ENCODE results near the gene NLRC3.

The NLRC3 gene, protein sequence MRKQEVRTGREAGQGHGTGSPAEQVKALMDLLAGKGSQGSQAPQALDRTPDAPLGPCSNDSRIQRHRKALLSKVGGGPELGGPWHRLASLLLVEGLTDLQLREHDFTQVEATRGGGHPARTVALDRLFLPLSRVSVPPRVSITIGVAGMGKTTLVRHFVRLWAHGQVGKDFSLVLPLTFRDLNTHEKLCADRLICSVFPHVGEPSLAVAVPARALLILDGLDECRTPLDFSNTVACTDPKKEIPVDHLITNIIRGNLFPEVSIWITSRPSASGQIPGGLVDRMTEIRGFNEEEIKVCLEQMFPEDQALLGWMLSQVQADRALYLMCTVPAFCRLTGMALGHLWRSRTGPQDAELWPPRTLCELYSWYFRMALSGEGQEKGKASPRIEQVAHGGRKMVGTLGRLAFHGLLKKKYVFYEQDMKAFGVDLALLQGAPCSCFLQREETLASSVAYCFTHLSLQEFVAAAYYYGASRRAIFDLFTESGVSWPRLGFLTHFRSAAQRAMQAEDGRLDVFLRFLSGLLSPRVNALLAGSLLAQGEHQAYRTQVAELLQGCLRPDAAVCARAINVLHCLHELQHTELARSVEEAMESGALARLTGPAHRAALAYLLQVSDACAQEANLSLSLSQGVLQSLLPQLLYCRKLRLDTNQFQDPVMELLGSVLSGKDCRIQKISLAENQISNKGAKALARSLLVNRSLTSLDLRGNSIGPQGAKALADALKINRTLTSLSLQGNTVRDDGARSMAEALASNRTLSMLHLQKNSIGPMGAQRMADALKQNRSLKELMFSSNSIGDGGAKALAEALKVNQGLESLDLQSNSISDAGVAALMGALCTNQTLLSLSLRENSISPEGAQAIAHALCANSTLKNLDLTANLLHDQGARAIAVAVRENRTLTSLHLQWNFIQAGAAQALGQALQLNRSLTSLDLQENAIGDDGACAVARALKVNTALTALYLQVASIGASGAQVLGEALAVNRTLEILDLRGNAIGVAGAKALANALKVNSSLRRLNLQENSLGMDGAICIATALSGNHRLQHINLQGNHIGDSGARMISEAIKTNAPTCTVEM

DNA sequence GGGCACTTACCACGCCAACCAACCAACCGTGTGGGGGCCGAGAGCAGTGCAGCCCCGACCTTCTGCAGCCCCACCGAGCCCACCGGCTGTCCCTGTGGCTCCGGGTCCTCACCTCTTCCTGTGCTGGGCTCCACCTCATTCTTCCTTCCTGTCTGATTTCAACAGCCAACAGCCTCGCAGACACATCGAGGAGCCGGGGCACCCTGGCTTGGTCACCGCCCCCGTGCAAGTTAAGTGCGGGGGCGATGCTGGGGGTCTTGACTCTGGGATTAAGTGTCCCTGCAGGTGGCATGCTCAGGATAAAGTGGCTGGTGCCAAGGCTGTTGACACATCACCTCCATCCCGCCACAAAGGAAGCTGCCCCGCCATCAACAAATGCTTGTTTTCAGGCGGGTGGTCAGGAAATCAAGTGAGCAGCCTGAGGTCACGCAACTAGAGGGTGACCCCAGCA is at the start of gene NLRC3:
Gene NLRC3 (minus strand): TSS at position 102 of the 451 bp plus-strand sequence. CDS start 12,367 bp downstream, outside the sequence.
- no CpG with 5 or more reads among the region's 18 CpGs for WGBS (ENCODE audit: insufficient coverage, insufficient read length)
- H3K27ac ChIP-seq (ENCODE audit: low read length), result no peak within 1 kb of the TSS
- H3K4me3 ChIP-seq (ENCODE audit: low read length), result no peak within 1 kb of the TSS
- no peaks in the 10 kb centered on the region; the same call in 1 of the 2 replicates for H3K36me3 ChIP-seq (ENCODE audit: control insufficient read depth, insufficient read depth, low read length)
- 0 out of 2 replicates have a peak, but pooled peaks cover 4% of the 10 kb centered on the region for H3K4me1 ChIP-seq (ENCODE audit: control insufficient read depth, insufficient read depth, low read length)
- DNase-seq (ENCODE audit: low read depth, low spot score), result no peak
- no peaks in the 10 kb centered on the region for H3K27me3 ChIP-seq (ENCODE audit: control insufficient read depth, insufficient read depth, low read length)
- H3K9me3 ChIP-seq (ENCODE audit: control insufficient read depth, insufficient read depth, low read length), result no peaks in the 10 kb centered on the region

GRCh38 chr16:3625911-3626732 is 48.9 kb upstream of the NLRC3 start:
- no CpG with 5 or more reads among the region's 4 CpGs for WGBS (ENCODE audit: insufficient coverage, insufficient read length)
- no peaks in the 10 kb centered on the region for H3K9me3 ChIP-seq (ENCODE audit: control insufficient read depth, insufficient read depth, low read length)
- H3K4me1 ChIP-seq (ENCODE audit: control insufficient read depth, insufficient read depth, low read length), result peaks cover 1% of the 10 kb centered on the region; the same call in 1 of the 2 replicates
- no peak overlapping the region for H3K4me3 ChIP-seq (ENCODE audit: low read length)
- H3K27me3 ChIP-seq (ENCODE audit: control insufficient read depth, insufficient read depth, low read length), result no peaks in the 10 kb centered on the region
- H3K36me3 ChIP-seq (ENCODE audit: control insufficient read depth, insufficient read depth, low read length), result no peaks in the 10 kb centered on the region
- no peak overlapping the region for H3K27ac ChIP-seq (ENCODE audit: low read length)
- no peak for DNase-seq (ENCODE audit: low read depth, low spot score)

- H3K36me3 ChIP-seq (ENCODE audit: control insufficient read depth, insufficient read depth, low read length), result no peaks in the 10 kb centered on the region
- peaks cover 1% of the 10 kb centered on the region; the same call in 1 of the 2 replicates for H3K4me1 ChIP-seq (ENCODE audit: control insufficient read depth, insufficient read depth, low read length)
- no peak for DNase-seq (ENCODE audit: low read depth, low spot score)
- no peaks in the 10 kb centered on the region for H3K27me3 ChIP-seq (ENCODE audit: control insufficient read depth, insufficient read depth, low read length)
- no peaks in the 10 kb centered on the region for H3K9me3 ChIP-seq (ENCODE audit: control insufficient read depth, insufficient read depth, low read length)
- WGBS (ENCODE audit: insufficient coverage, insufficient read length), result no CpG with 5 or more reads among the region's 5 CpGs
- H3K4me3 ChIP-seq (ENCODE audit: low read length), result no peak overlapping the region
- H3K27ac ChIP-seq (ENCODE audit: low read length), result no peak overlapping the region
Observed at GRCh38 chr16:3625331-3625730, 48.1 kb upstream of the NLRC3 start.

- Histone ChIP-seq H3K4me3 (ENCODE audit: low read length) (no peak overlapping the region), H3K4me1 (ENCODE audit: control insufficient read depth, insufficient read depth, low read length) (peaks cover 1% of the 10 kb centered on the region; the same call in 1 of the 2 replicates), H3K27me3 (ENCODE audit: control insufficient read depth, insufficient read depth, low read length) (no peaks in the 10 kb centered on the region), H3K36me3 (ENCODE audit: control insufficient read depth, insufficient read depth, low read length) (no peaks in the 10 kb centered on the region), H3K9me3 (ENCODE audit: control insufficient read depth, insufficient read depth, low read length) (no peaks in the 10 kb centered on the region), H3K27ac (ENCODE audit: low read length) (no peak overlapping the region)
- WGBS (ENCODE audit: insufficient coverage, insufficient read length), result no CpG with 5 or more reads among the region's 3 CpGs
- DNase-seq (ENCODE audit: low read depth, low spot score), result no peak
Observed at GRCh38 chr16:3623642-3624041, 46.4 kb upstream of the NLRC3 start.

GRCh38 chr16:3618769-3619141 is 41.6 kb upstream of the NLRC3 start:
- H3K4me1 ChIP-seq (ENCODE audit: control insufficient read depth, insufficient read depth, low read length), result no peaks in the 10 kb centered on the region
- no peak overlapping the region for H3K4me3 ChIP-seq (ENCODE audit: low read length)
- DNase-seq (ENCODE audit: low read depth, low spot score), result no peak
- no peak overlapping the region for H3K27ac ChIP-seq (ENCODE audit: low read length)
- no peaks in the 10 kb centered on the region for H3K9me3 ChIP-seq (ENCODE audit: control insufficient read depth, insufficient read depth, low read length)
- H3K27me3 ChIP-seq (ENCODE audit: control insufficient read depth, insufficient read depth, low read length), result no peaks in the 10 kb centered on the region
- no peaks in the 10 kb centered on the region for H3K36me3 ChIP-seq (ENCODE audit: control insufficient read depth, insufficient read depth, low read length)
- WGBS (ENCODE audit: insufficient coverage, insufficient read length), result no CpG with 5 or more reads among the region's 3 CpGs

- H3K27ac ChIP-seq (ENCODE audit: low read length), result no peak overlapping the region
Observed at GRCh38 chr16:3612510-3613466, 35.6 kb upstream of the NLRC3 start.

DNA sequence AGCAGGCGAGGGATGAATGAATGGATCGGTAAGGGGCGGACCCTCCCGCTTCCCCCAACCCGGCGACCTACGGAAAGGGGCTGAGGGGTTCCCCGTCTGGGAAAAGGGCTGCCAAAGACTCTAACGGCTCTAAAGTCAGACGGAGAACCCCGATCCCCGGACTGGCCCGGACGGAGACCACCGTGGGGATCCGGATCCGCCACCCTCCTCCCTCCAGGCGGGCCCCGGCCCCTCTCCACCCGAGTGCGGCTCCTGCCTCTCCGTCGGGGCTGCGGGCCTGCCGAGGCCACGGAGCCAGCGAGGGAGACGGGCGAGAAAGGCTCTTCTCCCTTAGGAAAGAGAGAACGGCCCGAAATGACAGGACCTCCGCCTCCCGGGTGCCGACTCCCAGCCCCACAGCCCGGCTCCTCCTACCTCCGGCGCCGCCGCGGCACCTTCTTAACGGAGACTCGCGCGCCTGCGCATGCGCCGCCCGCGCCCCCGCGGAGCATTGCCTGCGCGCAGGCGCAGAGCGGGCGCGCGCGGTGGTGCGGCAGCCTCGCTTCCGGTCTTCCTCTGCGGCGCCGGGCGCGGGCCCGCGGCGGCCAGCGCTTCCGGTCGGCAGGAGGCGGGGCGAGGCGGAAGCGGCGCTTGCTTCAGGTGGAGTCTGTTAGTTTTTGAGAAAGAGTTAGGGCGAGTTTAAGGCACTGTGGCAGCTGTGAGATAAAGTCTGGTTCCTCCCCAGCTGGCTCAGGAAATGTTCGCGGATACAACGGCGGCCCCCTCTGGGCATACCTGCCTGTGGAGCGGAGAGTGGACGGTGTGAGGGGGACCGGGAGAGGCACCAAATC is 34.2 kb upstream of the NLRC3 start, which contains the start of gene SLX4:
Gene SLX4 (minus strand): TSS at position 461 of the 830 bp plus-strand sequence. CDS start 2,642 bp downstream, outside the sequence.
- peak within 1 kb of the TSS; percentile 46 for H3K4me3 ChIP-seq (ENCODE audit: low read length)
- no peaks in the 10 kb centered on the region for H3K36me3 ChIP-seq (ENCODE audit: control insufficient read depth, insufficient read depth, low read length)
- H3K9me3 ChIP-seq (ENCODE audit: control insufficient read depth, insufficient read depth, low read length), result no peaks in the 10 kb centered on the region
- H3K4me1 ChIP-seq (ENCODE audit: control insufficient read depth, insufficient read depth, low read length), result peaks cover 1% of the 10 kb centered on the region; the same call in 1 of the 2 replicates
- no CpG with 5 or more reads among the region's 86 CpGs for WGBS (ENCODE audit: insufficient coverage, insufficient read length)
- H3K27me3 ChIP-seq (ENCODE audit: control insufficient read depth, insufficient read depth, low read length), result no peaks in the 10 kb centered on the region
- DNase-seq (ENCODE audit: low read depth, low spot score), result peak; percentile 71
- H3K27ac ChIP-seq (ENCODE audit: low read length), result no peak within 1 kb of the TSS

More at GRCh38 chr16:3612510-3613466, 35.6 kb upstream of the NLRC3 start:
- peaks cover 1% of the 10 kb centered on the region; the same call in 1 of the 2 replicates for H3K4me1 ChIP-seq (ENCODE audit: control insufficient read depth, insufficient read depth, low read length)
- no peaks in the 10 kb centered on the region for H3K9me3 ChIP-seq (ENCODE audit: control insufficient read depth, insufficient read depth, low read length)
- DNase-seq (ENCODE audit: low read depth, low spot score), result no peak
- WGBS (ENCODE audit: insufficient coverage, insufficient read length), result no CpG with 5 or more reads among the region's 34 CpGs
- H3K4me3 ChIP-seq (ENCODE audit: low read length), result no peak overlapping the region
- H3K27me3 ChIP-seq (ENCODE audit: control insufficient read depth, insufficient read depth, low read length), result no peaks in the 10 kb centered on the region
- H3K36me3 ChIP-seq (ENCODE audit: control insufficient read depth, insufficient read depth, low read length), result no peaks in the 10 kb centered on the region

- no peak for DNase-seq (ENCODE audit: low read depth, low spot score)
- no peak overlapping the region for H3K27ac ChIP-seq (ENCODE audit: low read length)
- peak overlapping the region; percentile 46; the same call in 1 of the 2 replicates for H3K4me3 ChIP-seq (ENCODE audit: low read length)
- H3K36me3 ChIP-seq (ENCODE audit: control insufficient read depth, insufficient read depth, low read length), result no peaks in the 10 kb centered on the region
- peaks cover 1% of the 10 kb centered on the region; the same call in 1 of the 2 replicates for H3K4me1 ChIP-seq (ENCODE audit: control insufficient read depth, insufficient read depth, low read length)
- H3K27me3 ChIP-seq (ENCODE audit: control insufficient read depth, insufficient read depth, low read length), result no peaks in the 10 kb centered on the region
- no peaks in the 10 kb centered on the region for H3K9me3 ChIP-seq (ENCODE audit: control insufficient read depth, insufficient read depth, low read length)
- no CpG with 5 or more reads among the region's 10 CpGs for WGBS (ENCODE audit: insufficient coverage, insufficient read length)
Observed at GRCh38 chr16:3610698-3611145, 33.5 kb upstream of the NLRC3 start.

Measured in iPS DF 6.9 (cell line).